ENCODE data around the gene CCDC149. TPM values are rescaled to one million over a fixed set of nuclear protein-coding genes. Genes with fewer than 3 reads are reported as not detected.

Gene CCDC149
- total and polyA plus RNA-seq, 11 donors, result 5.8 to 14.7 (median 9.9) TPM

GRCh38 chr4:24840826-24841543 is 71.9 kb downstream of the CCDC149 start:
- DNase-seq (no peak), ATAC-seq (no peak)
- H3K4me1 ChIP-seq, result peaks cover 0 to 5% (median 0%) of the 10 kb centered on the region in 12 donors
- no peak overlapping the region for H3K4me3 ChIP-seq
- no peaks in the 10 kb centered on the region for H3K27me3 ChIP-seq
- no peaks in the 10 kb centered on the region for H3K9me3 ChIP-seq
- WGBS, 4 donors, result 68 to 83% (median 77%) methylated on average over 3 of the region's 3 CpGs
- H3K36me3 ChIP-seq, result peaks cover 0 to 31% (median 7%) of the 10 kb centered on the region in 9 donors
- TF ChIP-seq POLR2A (IDR thresholded peaks at IDR 0.05) (no peak), CTCF (IDR thresholded peaks at IDR 0.05) (no peak)
- H3K27ac ChIP-seq, result no peak overlapping the region
- intact Hi-C loops (cut with DNase I), result no loop called here

- intact Hi-C loops (cut with DNase I), result no loop called here
- Histone ChIP-seq H3K27me3 (no peaks in the 10 kb centered on the region), H3K27ac (no peak overlapping the region)
Measured at GRCh38 chr4:24840362-24840761, 72.5 kb downstream of the CCDC149 start.

GRCh38 chr4:24837781-24838180 is 75.1 kb downstream of the CCDC149 start:
- Histone ChIP-seq H3K27ac (no peak overlapping the region), H3K27me3 (no peaks in the 10 kb centered on the region), H3K36me3 (peaks cover 0 to 56% (median 19%) of the 10 kb centered on the region in 9 donors), H3K4me1 (peaks cover 0 to 10% (median 0%) of the 10 kb centered on the region in 12 donors), H3K4me3 (no peak overlapping the region), H3K9me3 (no peaks in the 10 kb centered on the region)
- WGBS, 4 donors, result 75 to 94% (median 86%) methylated on average over 5 of the region's 5 CpGs
- no peak for ATAC-seq
- no peak for DNase-seq
- intact Hi-C loops (cut with DNase I), result no loop called here
- TF ChIP-seq POLR2A (IDR thresholded peaks at IDR 0.05) (no peak), CTCF (IDR thresholded peaks at IDR 0.05) (no peak)

More at GRCh38 chr4:24840362-24840761, 72.5 kb downstream of the CCDC149 start:
- DNase-seq (no peak), ATAC-seq (no peak)
- Histone ChIP-seq H3K9me3 (no peaks in the 10 kb centered on the region), H3K36me3 (peaks cover 0 to 34% (median 9%) of the 10 kb centered on the region in 9 donors), H3K4me3 (no peak overlapping the region), H3K4me1 (peaks cover 0 to 9% (median 0%) of the 10 kb centered on the region in 12 donors)
- 75 to 84% (median 79%) methylated on average over 5 of the region's 5 CpGs for WGBS, 4 donors
- no peak for TF ChIP-seq POLR2A (IDR thresholded peaks at IDR 0.05)
- TF ChIP-seq CTCF (IDR thresholded peaks at IDR 0.05), result no peak

- Histone ChIP-seq H3K4me3 (no peak overlapping the region), H3K27me3 (no peaks in the 10 kb centered on the region), H3K9me3 (no peaks in the 10 kb centered on the region), H3K27ac (no peak overlapping the region), H3K36me3 (peaks cover 0 to 61% (median 19%) of the 10 kb centered on the region in 9 donors), H3K4me1 (peaks cover 0 to 10% (median 0%) of the 10 kb centered on the region in 12 donors)
- intact Hi-C loops (cut with DNase I), result no loop called here
- DNase-seq, result no peak
- 96 to 99% (median 96%) methylated on average over 7 of the region's 7 CpGs for WGBS, 4 donors
- ATAC-seq, result no peak
- TF ChIP-seq CTCF (IDR thresholded peaks at IDR 0.05) (no peak), POLR2A (IDR thresholded peaks at IDR 0.05) (no peak)
Measured at GRCh38 chr4:24837336-24837735, 75.5 kb downstream of the CCDC149 start.

All from heart left ventricle (tissue), 16 donors.